ENCODE data around the gene STX8.

Gene STX8

GRCh38 chr17:9215465-9215864 lies 360.2 kb downstream of the STX8 start:
- in situ Hi-C loops (cut with MboI; ENCODE audit: low sequenced_read_pairs): no loop called here

GRCh38 chr17:9213303-9213640 lies 362.3 kb downstream of the STX8 start:
- in situ Hi-C loops (cut with MboI; ENCODE audit: low sequenced_read_pairs): no loop called here

GRCh38 chr17:9212376-9213302 lies 363.0 kb downstream of the STX8 start:
- in situ Hi-C loops (cut with MboI; ENCODE audit: low sequenced_read_pairs): no loop called here

- in situ Hi-C loops (cut with MboI; ENCODE audit: low sequenced_read_pairs): no loop called here
These were observed 364.4 kb downstream of the STX8 start for GRCh38 chr17:9211133-9211765.

- in situ Hi-C loops (cut with MboI; ENCODE audit: low sequenced_read_pairs): no loop called here
These were observed 365.7 kb downstream of the STX8 start for GRCh38 chr17:9209781-9210370.

- in situ Hi-C loops (cut with MboI; ENCODE audit: low sequenced_read_pairs): no loop called here
These were observed 366.3 kb downstream of the STX8 start for GRCh38 chr17:9209347-9209746.

- in situ Hi-C loops (cut with MboI; ENCODE audit: low sequenced_read_pairs): no loop called here
These were observed 367.1 kb downstream of the STX8 start for GRCh38 chr17:9208381-9209105.

- in situ Hi-C loops (cut with MboI; ENCODE audit: low sequenced_read_pairs): no loop called here
These were observed 368.8 kb downstream of the STX8 start for GRCh38 chr17:9206741-9207332.

- in situ Hi-C loops (cut with MboI; ENCODE audit: low sequenced_read_pairs): no loop called here
These were observed 369.3 kb downstream of the STX8 start for GRCh38 chr17:9206410-9206703.

GRCh38 chr17:9205520-9206409 lies 369.9 kb downstream of the STX8 start:
- in situ Hi-C loops (cut with MboI; ENCODE audit: low sequenced_read_pairs): no loop called here

- in situ Hi-C loops (cut with MboI; ENCODE audit: low sequenced_read_pairs): no loop called here
These were observed 370.8 kb downstream of the STX8 start for GRCh38 chr17:9204637-9205329.

GRCh38 chr17:9203771-9204425 lies 371.7 kb downstream of the STX8 start:
- in situ Hi-C loops (cut with MboI; ENCODE audit: low sequenced_read_pairs): no loop called here

GRCh38 chr17:9202532-9202931 lies 373.1 kb downstream of the STX8 start:
- in situ Hi-C loops (cut with MboI; ENCODE audit: low sequenced_read_pairs): no loop called here

GRCh38 chr17:9200699-9201359 lies 374.8 kb downstream of the STX8 start:
- in situ Hi-C loops (cut with MboI; ENCODE audit: low sequenced_read_pairs): no loop called here
